ENCODE measurements around the gene THBD.

DNA sequence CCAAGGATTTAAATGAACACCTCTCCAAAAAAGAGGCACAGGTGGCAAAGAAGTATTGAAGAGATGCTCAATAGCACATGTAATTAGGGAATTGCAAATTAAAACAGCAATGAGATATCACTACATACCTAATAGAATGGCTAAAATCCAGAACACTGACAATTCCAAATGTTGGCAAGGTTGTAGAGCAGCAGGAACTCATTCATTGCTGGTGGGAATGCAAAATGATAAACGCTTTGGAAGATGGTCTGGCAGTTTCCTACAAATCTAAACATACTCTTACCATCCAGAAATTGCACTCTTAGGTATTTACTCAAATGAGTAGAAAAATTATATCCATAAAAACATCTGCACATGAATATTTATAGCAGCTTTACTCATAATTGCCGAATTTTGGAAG lies 19.6 kb upstream of the THBD start:
- TF ChIP-seq, protein P1, sequence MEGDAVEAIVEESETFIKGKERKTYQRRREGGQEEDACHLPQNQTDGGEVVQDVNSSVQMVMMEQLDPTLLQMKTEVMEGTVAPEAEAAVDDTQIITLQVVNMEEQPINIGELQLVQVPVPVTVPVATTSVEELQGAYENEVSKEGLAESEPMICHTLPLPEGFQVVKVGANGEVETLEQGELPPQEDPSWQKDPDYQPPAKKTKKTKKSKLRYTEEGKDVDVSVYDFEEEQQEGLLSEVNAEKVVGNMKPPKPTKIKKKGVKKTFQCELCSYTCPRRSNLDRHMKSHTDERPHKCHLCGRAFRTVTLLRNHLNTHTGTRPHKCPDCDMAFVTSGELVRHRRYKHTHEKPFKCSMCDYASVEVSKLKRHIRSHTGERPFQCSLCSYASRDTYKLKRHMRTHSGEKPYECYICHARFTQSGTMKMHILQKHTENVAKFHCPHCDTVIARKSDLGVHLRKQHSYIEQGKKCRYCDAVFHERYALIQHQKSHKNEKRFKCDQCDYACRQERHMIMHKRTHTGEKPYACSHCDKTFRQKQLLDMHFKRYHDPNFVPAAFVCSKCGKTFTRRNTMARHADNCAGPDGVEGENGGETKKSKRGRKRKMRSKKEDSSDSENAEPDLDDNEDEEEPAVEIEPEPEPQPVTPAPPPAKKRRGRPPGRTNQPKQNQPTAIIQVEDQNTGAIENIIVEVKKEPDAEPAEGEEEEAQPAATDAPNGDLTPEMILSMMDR (IDR thresholded peaks at IDR 0.05 in 8 of 11, conservative IDR thresholded peaks at IDR 0.05 in 3 of 11): no peak
- TF ChIP-seq POLR2A (IDR thresholded peaks at IDR 0.05): no peak

Data from spleen (tissue), 7 donors.